Choroid plexus epithelial cell (primary cell): Measurements from ENCODE around the gene CTNNA3.

Experiments
- DNase-seq: peaks from one replicate; pipeline ENCODE4 v3.0.0-alpha.2; 2010; ENCODE audit warnings: low read depth
- H3K4me3 ChIP-seq: 2 replicates; pipeline ENCODE4 v1.5.1; 2011; ENCODE audit warnings: low read depth, mild to moderate bottlenecking, control low read depth, low read length, moderate library complexity
- TF ChIP-seq, protein P1 (sequence below): conservative IDR thresholded peaks from 2 replicates; pipeline ENCODE4 v1.5.1; 2011; ENCODE audit warnings: low read depth, mild to moderate bottlenecking, control low read depth, inconsistent platforms, low read length, moderate library complexity

The CTNNA3 gene

DNA sequence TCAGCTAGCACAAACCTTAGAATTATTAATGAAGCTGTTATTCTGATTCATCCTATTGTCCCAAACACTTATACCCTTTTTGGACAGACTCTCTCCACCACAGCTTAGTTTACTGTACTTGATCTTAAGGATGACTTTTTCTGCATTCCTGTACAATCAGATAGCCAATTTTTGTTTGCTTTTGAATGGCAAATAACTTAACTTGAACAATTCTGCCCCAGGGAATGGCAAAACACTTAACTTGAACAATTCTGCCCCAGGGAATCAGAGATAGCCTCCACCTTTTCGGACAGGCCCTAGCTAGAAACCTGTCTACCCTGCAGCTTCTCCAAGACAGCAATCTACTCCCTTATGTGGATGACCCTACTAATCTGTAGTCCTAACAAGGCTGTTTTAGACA, 1438.2 kb downstream of the CTNNA3 start:
- DNase-seq: no peak
- TF ChIP-seq, protein P1, sequence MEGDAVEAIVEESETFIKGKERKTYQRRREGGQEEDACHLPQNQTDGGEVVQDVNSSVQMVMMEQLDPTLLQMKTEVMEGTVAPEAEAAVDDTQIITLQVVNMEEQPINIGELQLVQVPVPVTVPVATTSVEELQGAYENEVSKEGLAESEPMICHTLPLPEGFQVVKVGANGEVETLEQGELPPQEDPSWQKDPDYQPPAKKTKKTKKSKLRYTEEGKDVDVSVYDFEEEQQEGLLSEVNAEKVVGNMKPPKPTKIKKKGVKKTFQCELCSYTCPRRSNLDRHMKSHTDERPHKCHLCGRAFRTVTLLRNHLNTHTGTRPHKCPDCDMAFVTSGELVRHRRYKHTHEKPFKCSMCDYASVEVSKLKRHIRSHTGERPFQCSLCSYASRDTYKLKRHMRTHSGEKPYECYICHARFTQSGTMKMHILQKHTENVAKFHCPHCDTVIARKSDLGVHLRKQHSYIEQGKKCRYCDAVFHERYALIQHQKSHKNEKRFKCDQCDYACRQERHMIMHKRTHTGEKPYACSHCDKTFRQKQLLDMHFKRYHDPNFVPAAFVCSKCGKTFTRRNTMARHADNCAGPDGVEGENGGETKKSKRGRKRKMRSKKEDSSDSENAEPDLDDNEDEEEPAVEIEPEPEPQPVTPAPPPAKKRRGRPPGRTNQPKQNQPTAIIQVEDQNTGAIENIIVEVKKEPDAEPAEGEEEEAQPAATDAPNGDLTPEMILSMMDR: no peak
- H3K4me3 ChIP-seq: no peak overlapping the region

DNA sequence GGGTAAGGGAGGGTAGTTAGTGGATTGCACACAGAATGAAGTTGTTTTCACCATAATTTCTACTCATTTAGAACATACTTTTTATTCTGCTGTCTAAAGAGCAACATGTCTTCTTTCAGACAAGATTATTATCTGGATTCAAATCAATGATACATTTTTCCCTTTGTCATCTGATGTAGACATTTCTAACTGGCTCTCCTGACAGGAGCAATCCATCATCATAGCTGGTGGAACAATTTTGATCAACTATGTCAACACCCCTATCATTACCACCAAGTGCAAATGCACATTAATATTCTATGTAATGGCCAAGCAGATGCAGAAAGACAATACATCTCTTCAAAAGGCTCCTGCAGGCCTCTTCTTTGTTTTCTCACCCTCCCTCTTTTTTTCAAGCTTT, 1443.0 kb downstream of the CTNNA3 start:
- H3K4me3 ChIP-seq: no peak overlapping the region
- TF ChIP-seq, protein P1: no peak
- no peak for DNase-seq

DNA sequence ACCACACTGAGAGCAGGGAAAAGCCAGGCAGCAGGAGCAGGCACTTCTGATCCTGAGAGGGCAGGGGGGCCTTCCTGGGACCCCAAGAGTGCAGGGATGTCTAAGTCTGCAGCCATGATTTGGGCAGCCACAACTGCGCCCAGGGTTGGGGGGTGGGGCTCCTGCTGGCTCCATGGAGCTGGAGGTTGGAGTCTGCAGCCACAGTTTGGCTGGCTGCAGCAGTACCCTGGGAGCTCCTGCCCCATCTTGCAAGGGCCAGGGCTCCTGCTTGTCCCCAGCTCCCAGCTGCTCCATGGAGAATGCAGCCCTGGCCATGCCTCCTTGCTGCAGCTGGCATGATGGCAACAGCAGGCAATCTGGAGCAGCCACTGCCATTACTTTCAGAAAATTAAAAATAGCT, 1449.8 kb downstream of the CTNNA3 start:
- DNase-seq: no peak
- TF ChIP-seq, protein P1: no peak
- H3K4me3 ChIP-seq: no peak overlapping the region

DNA sequence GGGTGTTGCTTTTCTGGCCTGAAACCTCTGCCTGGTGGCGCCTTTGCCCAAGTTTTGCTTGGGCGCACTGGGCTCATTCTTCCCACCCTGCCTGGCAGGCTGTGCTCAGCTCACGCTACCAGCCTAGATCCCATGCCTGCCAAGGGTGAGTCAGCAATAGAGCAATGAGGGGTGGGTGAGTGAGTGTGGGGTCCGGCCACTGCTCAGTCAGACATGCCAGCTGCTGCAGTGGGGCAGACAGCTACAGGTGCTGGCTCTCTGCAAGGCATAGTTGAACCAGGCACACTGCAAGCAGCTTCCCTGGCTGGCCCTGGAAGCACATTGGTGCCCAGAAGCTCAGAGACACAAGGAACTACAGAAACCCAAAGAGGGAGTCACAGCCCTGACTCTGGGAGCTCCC, 1451.0 kb downstream of the CTNNA3 start:
- H3K4me3 ChIP-seq: no peak overlapping the region
- TF ChIP-seq, protein P1: no peak
- DNase-seq: no peak

DNA sequence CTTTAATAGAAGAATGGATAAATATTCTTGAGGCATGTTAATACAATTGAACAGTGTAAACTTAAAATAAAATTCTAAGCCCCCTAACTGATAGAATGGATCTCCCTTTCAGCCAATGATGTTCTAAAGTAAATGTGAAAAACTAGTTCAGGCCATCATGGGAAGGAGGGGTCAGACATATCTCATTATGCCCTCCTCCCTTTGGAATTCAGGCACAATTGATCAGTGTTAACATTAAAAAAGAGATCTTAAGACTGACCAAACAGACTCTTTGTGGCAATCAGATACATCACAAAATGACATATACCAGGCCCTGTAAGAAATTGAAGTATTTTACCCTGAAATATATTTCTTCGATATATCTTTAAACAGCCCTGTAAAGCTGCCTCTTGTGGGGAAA, 1453.1 kb downstream of the CTNNA3 start:
- TF ChIP-seq, protein P1: no peak
- DNase-seq: no peak
- H3K4me3 ChIP-seq: no peak overlapping the region

DNA sequence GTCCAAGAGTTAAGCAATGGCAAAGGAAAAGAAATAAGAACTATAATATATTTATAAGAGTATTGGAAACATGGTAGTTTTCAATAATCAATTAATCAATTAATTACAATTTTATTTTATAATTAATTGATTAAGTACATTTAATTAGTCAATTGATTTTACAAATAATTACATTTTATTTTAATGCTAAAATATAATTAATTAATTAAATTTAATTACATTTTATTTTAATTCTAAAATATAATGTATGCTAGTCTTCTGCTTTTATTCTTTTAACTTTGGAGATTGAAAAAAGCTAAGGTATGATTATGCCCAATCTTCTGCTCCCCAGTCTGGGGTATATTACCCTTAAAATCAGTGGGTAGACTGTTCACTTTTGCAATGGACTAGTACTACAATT, 1456.9 kb downstream of the CTNNA3 start:
- no peak overlapping the region for H3K4me3 ChIP-seq
- TF ChIP-seq, protein P1: no peak
- no peak for DNase-seq

DNA sequence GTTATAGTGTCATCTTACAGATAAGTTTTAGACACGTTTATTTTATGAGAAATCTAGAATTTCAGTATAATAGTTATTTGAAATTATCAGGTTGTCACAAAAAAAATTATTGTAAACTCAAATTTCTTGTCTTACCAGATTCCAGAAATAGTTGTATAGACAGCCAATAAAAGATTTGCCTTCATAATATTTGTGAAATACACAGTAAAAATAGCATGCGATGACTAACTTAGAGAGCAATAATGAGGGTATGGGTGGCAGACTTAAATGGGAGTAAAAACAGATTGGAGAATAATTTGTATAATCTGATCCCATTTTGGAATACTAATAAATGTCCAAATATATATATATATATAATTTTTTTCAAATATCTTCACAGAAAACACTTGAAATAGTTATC, 1457.7 kb downstream of the CTNNA3 start:
- TF ChIP-seq, protein P1: no peak
- H3K4me3 ChIP-seq: no peak overlapping the region
- no peak for DNase-seq
